OCI-LY1 (cell line): Measurements from ENCODE around the gene LENEP.

ENCODE experiments used
- H2AFZ ChIP-seq: fragments of 200-600 bp; sonication (generic), shearing (Covaris generic); 2 replicates; pipeline ENCODE4 v1.6.0; 2014; ENCODE audit warnings: antibody characterized with exemption, mild to moderate bottlenecking, low read length
- H3F3A ChIP-seq: fragments of 200-600 bp; sonication (generic), shearing (Covaris generic); 2 replicates; pipeline ENCODE4 v1.6.0; 2014; ENCODE audit warnings: mild to moderate bottlenecking, antibody characterized with exemption, low read length, moderate library complexity; ENCODE audit not compliant: insufficient read depth
- H3K27ac ChIP-seq: fragments of 200-600 bp; sonication (generic); 2 replicates; pipeline ENCODE4 v1.5.1; 2014; ENCODE audit warnings: low read length, mixed run types, mild to moderate bottlenecking, low read depth; ENCODE audit not compliant: poor library complexity, severe bottlenecking
- H3K27me3 ChIP-seq: fragments of 200-600 bp; sonication (generic); 2 replicates; pipeline ENCODE4 v1.6.0; 2014; ENCODE audit warnings: antibody characterized with exemption, mild to moderate bottlenecking, low read length, moderate library complexity; ENCODE audit not compliant: insufficient read depth
- H3K36me3 ChIP-seq: fragments of 200-600 bp; sonication (generic); 2 replicates; pipeline ENCODE4 v1.6.1; 2014; ENCODE audit warnings: mild to moderate bottlenecking, antibody characterized with exemption, low read length, moderate library complexity, mixed read lengths; ENCODE audit not compliant: insufficient read depth
- H3K4me1 ChIP-seq: fragments of 200-600 bp; sonication (generic); 2 replicates; pipeline ENCODE4 v1.5.1; 2014; ENCODE audit warnings: mild to moderate bottlenecking, low read length, moderate library complexity; ENCODE audit not compliant: insufficient read depth, severe bottlenecking
- H3K4me2 ChIP-seq: fragments of 200-600 bp; sonication (generic), shearing (Covaris generic); 2 replicates; pipeline ENCODE4 v1.6.1; 2014; ENCODE audit warnings: low read length
- H3K4me3 ChIP-seq: fragments of 200-600 bp; sonication (generic); 2 replicates; pipeline ENCODE4 v1.5.1; 2014; ENCODE audit warnings: low read length, low read depth, mild to moderate bottlenecking, mixed read lengths; ENCODE audit not compliant: poor library complexity, severe bottlenecking
- H3K79me2 ChIP-seq: fragments of 200-600 bp; shearing (Covaris generic); 2 replicates; pipeline ENCODE4 v1.6.1; 2016; ENCODE audit warnings: mixed run types, low read length, mixed read lengths; ENCODE audit not compliant: insufficient read depth
- H3K9ac ChIP-seq: fragments of 200-600 bp; sonication (generic), shearing (Covaris generic); 2 replicates; pipeline ENCODE4 v1.6.1; 2014; ENCODE audit warnings: mild to moderate bottlenecking, low read length, mixed read lengths
- H3K9me2 ChIP-seq: fragments of 200-600 bp; sonication (generic), shearing (Covaris generic); 2 replicates; pipeline ENCODE4 v1.6.1; 2014; ENCODE audit warnings: low read depth, mild to moderate bottlenecking, low read length, mixed read lengths
- H3K9me3 ChIP-seq: fragments of 200-600 bp; shearing (Covaris generic); 2 replicates; pipeline ENCODE4 v1.6.1; 2014; ENCODE audit warnings: low read length, mixed read lengths
- H4K20me1 ChIP-seq: fragments of 200-600 bp; sonication (generic), shearing (Covaris generic); 2 replicates; pipeline ENCODE4 v1.6.0; 2016; ENCODE audit warnings: mild to moderate bottlenecking, low read length; ENCODE audit not compliant: insufficient read depth
- CTCF ChIP-seq: fragments of 200-600 bp; sonication (generic), shearing (Covaris generic); IDR thresholded peaks from 2 replicates; pipeline ENCODE4 v1.5.1; 2017; ENCODE audit warnings: mild to moderate bottlenecking, antibody characterized with exemption, low read length, moderate library complexity, mixed read lengths
- EZH2 ChIP-seq: fragments of 200-600 bp; sonication (generic), shearing (Covaris generic); IDR thresholded peaks from 2 replicates; pipeline ENCODE4 v1.8.0; 2017; ENCODE audit warnings: borderline replicate concordance, mixed run types, mild to moderate bottlenecking, antibody characterized with exemption, low read length, moderate library complexity, mixed read lengths

Gene LENEP

GRCh38 chr1:154961207-154962155 is 31.9 kb upstream of the LENEP start, which contains the start of gene PYGO2:
PYGO2 (minus strand) TSS chr1:154961782; CDS start chr1:154961576, 206 bp downstream.
- H3K9me3 ChIP-seq, result no peaks in the 10 kb centered on the region
- peaks cover 5% of the 10 kb centered on the region; the same call in 1 of the 2 replicates for H3K79me2 ChIP-seq
- H3K9me2 ChIP-seq, result no peaks in the 10 kb centered on the region
- TF ChIP-seq EZH2 (no peak), CTCF (peak; percentile 80)
- H3F3A ChIP-seq, result no peaks in the 10 kb centered on the region
- no peaks in the 10 kb centered on the region for H3K27me3 ChIP-seq
- H3K4me1 ChIP-seq, result peaks cover 34% of the 10 kb centered on the region
- H3K4me3 ChIP-seq, result peak within 1 kb of the TSS; percentile 75
- H3K36me3 ChIP-seq, result peaks cover 42% of the 10 kb centered on the region
- no peak within 1 kb of the TSS for H2AFZ ChIP-seq
- H4K20me1 ChIP-seq, result no peaks in the 10 kb centered on the region
- H3K27ac ChIP-seq, result peak within 1 kb of the TSS; percentile 81
- H3K4me2 ChIP-seq, result peak within 1 kb of the TSS; percentile 71
- peak within 1 kb of the TSS; percentile 99 for H3K9ac ChIP-seq

- Histone ChIP-seq H3K4me2 (peak overlapping the region; percentile 71), H3K9me3 (no peaks in the 10 kb centered on the region), H2AFZ (no peak overlapping the region), H3K27ac (peak overlapping the region; percentile 81), H3K4me3 (peak overlapping the region; percentile 75), H3K4me1 (peaks cover 28% of the 10 kb centered on the region), H3K27me3 (no peaks in the 10 kb centered on the region), H3K36me3 (peaks cover 50% of the 10 kb centered on the region), H3K9ac (peak overlapping the region; percentile 99), H4K20me1 (no peaks in the 10 kb centered on the region), H3K79me2 (peaks cover 5% of the 10 kb centered on the region; the same call in 1 of the 2 replicates), H3K9me2 (no peaks in the 10 kb centered on the region), H3F3A (no peaks in the 10 kb centered on the region)
- no peak for TF ChIP-seq CTCF
- TF ChIP-seq EZH2, result no peak
Measured at GRCh38 chr1:154962156-154962749, 31.1 kb upstream of the LENEP start.

- no peak for TF ChIP-seq CTCF
- no peak for TF ChIP-seq EZH2
- Histone ChIP-seq H3K79me2 (peaks cover 5% of the 10 kb centered on the region; the same call in 1 of the 2 replicates), H2AFZ (no peak overlapping the region), H3K9me3 (no peaks in the 10 kb centered on the region), H3K36me3 (peaks cover 56% of the 10 kb centered on the region), H4K20me1 (no peaks in the 10 kb centered on the region), H3K4me1 (peaks cover 28% of the 10 kb centered on the region), H3K4me3 (peak overlapping the region; percentile 75), H3K4me2 (peak overlapping the region; percentile 71), H3K9me2 (no peaks in the 10 kb centered on the region), H3K9ac (peak overlapping the region; percentile 99), H3K27ac (peak overlapping the region; percentile 81), H3F3A (no peaks in the 10 kb centered on the region), H3K27me3 (no peaks in the 10 kb centered on the region)
Measured at GRCh38 chr1:154962795-154963330, 30.5 kb upstream of the LENEP start.
